Common myeloid progenitor, CD34-positive (primary cell): Measurements from ENCODE around the gene TMEM181.
"Not testable (repeated sequence)": the region's sequence is repeated elsewhere in the genome, so short reads cannot be mapped to it uniquely, and the experiment has no call there.

Experiments used
- CTCF ChIA-PET: fragments of 350-600 bp; sonication (Branson Sonifier 250); formaldehyde crosslinking; loops from one replicate; lab custom pipeline; 2021; ENCODE audit warnings: antibody characterized with exemption; lab: Charles Lee
- POLR2A ChIA-PET: fragments of 350-600 bp; sonication (Branson Sonifier 250); formaldehyde crosslinking; loops from one replicate; lab custom pipeline; 2021; ENCODE audit warnings: antibody characterized with exemption; lab: Charles Lee
- DNase-seq, 3 donors: peaks; one replicate each; pipeline versions ENCODE4 v3.0.0 to v3.0.0-alpha.2; 2013
- H3K27ac ChIP-seq, 2 experiments: 1 replicate in 1 of 2; 2 replicates in 1 of 2; pipeline ENCODE4 v1.7.0; 2013; ENCODE audit warnings: inconsistent platforms in 2 of 2, low read length in 2 of 2, mild to moderate bottlenecking in 2 of 2, low read depth in 1 of 2, moderate library complexity in 1 of 2; ENCODE audit not compliant: severe bottlenecking in 2 of 2, insufficient read depth in 1 of 2, poor library complexity in 1 of 2
- H3K27me3 ChIP-seq, 5 experiments: replicated peaks in 2 of 5; 1 replicate in 3 of 5; 2 replicates in 2 of 5; pipeline versions ENCODE4 v1.6.1 to v1.7.0; 2013; ENCODE audit warnings: low read length in 4 of 5, mild to moderate bottlenecking in 2 of 5, moderate library complexity in 2 of 5, inconsistent platforms in 1 of 5; ENCODE audit not compliant: insufficient read depth in 5 of 5, control insufficient read depth in 4 of 5
- H3K36me3 ChIP-seq, 4 experiments: 1 replicate in 2 of 4; 2 replicates in 2 of 4; pipeline versions ENCODE4 v1.6.1 to v1.7.0; 2013; ENCODE audit warnings: low read length in 3 of 4, control low read depth in 1 of 4, mild to moderate bottlenecking in 1 of 4; ENCODE audit not compliant: control insufficient read depth in 4 of 4, insufficient read depth in 4 of 4
- H3K4me1 ChIP-seq, 4 experiments: 1 replicate in 3 of 4; 2 replicates in 1 of 4; pipeline versions ENCODE4 v1.6.1 to v1.7.1; 2013; ENCODE audit warnings: low read length in 3 of 4, mild to moderate bottlenecking in 3 of 4, control low read depth in 1 of 4, inconsistent platforms in 1 of 4, moderate library complexity in 1 of 4; ENCODE audit not compliant: control insufficient read depth in 4 of 4, insufficient read depth in 4 of 4; ENCODE audit errors: control extremely low read depth in 1 of 4
- H3K4me3 ChIP-seq, 7 experiments: 1 replicate in 4 of 7; 2 replicates in 3 of 7; pipeline versions ENCODE4 v1.5.1 to v1.7.0; 2013; ENCODE audit warnings: mild to moderate bottlenecking in 7 of 7, low read length in 6 of 7, moderate library complexity in 6 of 7, inconsistent platforms in 2 of 7, low read depth in 2 of 7, control low read depth in 1 of 7; ENCODE audit not compliant: insufficient read depth in 4 of 7, control insufficient read depth in 1 of 7; ENCODE audit errors: extremely low read depth in 1 of 7
- H3K9me3 ChIP-seq, 5 experiments: 1 replicate in 4 of 5; 2 replicates in 1 of 5; pipeline versions ENCODE4 v1.6.1 to v1.7.1; 2013; ENCODE audit warnings: low read length in 4 of 5, mild to moderate bottlenecking in 2 of 5, inconsistent platforms in 1 of 5, low read depth in 1 of 5, moderate library complexity in 1 of 5; ENCODE audit not compliant: control insufficient read depth in 4 of 5, insufficient read depth in 2 of 5; ENCODE audit errors: control extremely low read depth in 1 of 5
- WGBS: methylation state at CpG from one replicate; pipeline ENCODE4 v1.1.5; 2013; ENCODE audit not compliant: insufficient coverage; 5-methylcytosine and 5-hydroxymethylcytosine counted together

The TMEM181 gene

GRCh38 chr6:158669145-158670035 lies 109.5 kb downstream of the TMEM181 start:
- H3K4me1 ChIP-seq: peaks cover 9 to 25% (median 16%) of the 10 kb centered on the region in 4 experiments
- no peaks in the 10 kb centered on the region for H3K36me3 ChIP-seq
- CTCF ChIA-PET: interaction anchor here (1.0 kb wide), 1 partner anchor 38 kb away, joined by 4 read pairs; no protein-coding TSS in a partner anchor
- H3K27me3 ChIP-seq: peaks cover 0 to 2% (median 0%) of the 10 kb centered on the region in 5 experiments
- H3K9me3 ChIP-seq: no peaks in the 10 kb centered on the region
- H3K27ac ChIP-seq: no peak overlapping the region
- POLR2A ChIA-PET: no interaction called here
- H3K4me3 ChIP-seq: no peak overlapping the region
- no peak for DNase-seq
- 98% methylated on average over 5 of the region's 7 CpGs for WGBS

- H3K27ac ChIP-seq, POLR2A ChIA-PET, H3K9me3 ChIP-seq, H3K4me1 ChIP-seq, H3K4me3 ChIP-seq, H3K27me3 ChIP-seq, DNase-seq, H3K36me3 ChIP-seq: not testable (repeated sequence)
- CTCF ChIA-PET: interaction anchor here (0.9 to 2.6 kb wide), 3 partner anchors 11 to 17 kb away, joined by 3 to 12 read pairs (median 10); no protein-coding TSS in a partner anchor
- 98% methylated on average over 5 of the region's 8 CpGs for WGBS
Observed at GRCh38 chr6:158672119-158672518, 112.2 kb downstream of the TMEM181 start.

- Histone ChIP-seq H3K36me3 (no peaks in the 10 kb centered on the region), H3K4me3 (no peak overlapping the region), H3K27me3 (no peaks in the 10 kb centered on the region), H3K27ac (no peak overlapping the region), H3K9me3 (no peaks in the 10 kb centered on the region), H3K4me1 (peaks cover 0 to 3% (median 3%) of the 10 kb centered on the region in 4 experiments)
- DNase-seq: no peak
- POLR2A ChIA-PET: no interaction called here
- 100% methylated on average over 1 of the region's 6 CpGs for whole genome bisulfite sequencing
- CTCF ChIA-PET: interaction anchor here (0.6 to 2.6 kb wide), 6 partner anchors 10 to 35 kb away, joined by 3 to 12 read pairs (median 3); no protein-coding TSS in a partner anchor
Observed at GRCh38 chr6:158672726-158673125, 112.8 kb downstream of the TMEM181 start.

GRCh38 chr6:158674342-158675131 lies 114.6 kb downstream of the TMEM181 start:
- H3K27ac ChIP-seq: no peak overlapping the region
- H3K27me3 ChIP-seq: no peaks in the 10 kb centered on the region
- no peak for DNase-seq
- WGBS: 100% methylated on average over 12 of the region's 14 CpGs
- no peaks in the 10 kb centered on the region for H3K9me3 ChIP-seq
- CTCF ChIA-PET: interaction anchor here (1.0 to 2.3 kb wide), 2 partner anchors 10 to 12 kb away, joined by 3 to 10 read pairs; no protein-coding TSS in a partner anchor
- POLR2A ChIA-PET: interaction anchor here (0.6 kb wide), 1 partner anchor 96 kb away, joined by 4 read pairs; no protein-coding TSS in a partner anchor
- no peaks in the 10 kb centered on the region for H3K36me3 ChIP-seq
- H3K4me1 ChIP-seq: no peaks in the 10 kb centered on the region
- H3K4me3 ChIP-seq: no peak overlapping the region

GRCh38 chr6:158677094-158677493 lies 117.2 kb downstream of the TMEM181 start:
- H3K36me3 ChIP-seq, H3K27ac ChIP-seq, H3K4me1 ChIP-seq, H3K27me3 ChIP-seq, H3K4me3 ChIP-seq, H3K9me3 ChIP-seq, POLR2A ChIA-PET, DNase-seq: not testable (repeated sequence)
- CTCF ChIA-PET: interaction anchor here (1.4 kb wide), 1 partner anchor 15 kb away, joined by 6 read pairs; no protein-coding TSS in a partner anchor
- 86% methylated on average over 2 of the region's 3 CpGs for WGBS

GRCh38 chr6:158677906-158678578 lies 118.2 kb downstream of the TMEM181 start:
- CTCF ChIA-PET: interaction anchor here (1.4 kb wide), 1 partner anchor 16 kb away, joined by 6 read pairs; no protein-coding TSS in a partner anchor
- POLR2A ChIA-PET: no interaction called here
- Histone ChIP-seq H3K36me3 (no peaks in the 10 kb centered on the region), H3K4me1 (no peaks in the 10 kb centered on the region), H3K4me3 (no peak overlapping the region), H3K9me3 (no peaks in the 10 kb centered on the region), H3K27me3 (no peaks in the 10 kb centered on the region), H3K27ac (no peak overlapping the region)
- no peak for DNase-seq
- WGBS: 96% methylated on average over 9 of the region's 11 CpGs
